Lower leg skin (tissue), 4 donors: ENCODE data around the gene IPMK. TPM values are rescaled to one million over a fixed set of nuclear protein-coding genes. Genes with fewer than 3 reads are reported as not detected.
"Not testable (repeated sequence)": the region's sequence is repeated elsewhere in the genome, so short reads cannot be mapped to it uniquely, and the experiment has no call there.

ENCODE experiments used
- DNase-seq, 2 donors: peaks; one replicate each; pipeline ENCODE4 v3.0.0-alpha.2; 2019; ENCODE audit warnings: low spot score in 2 of 2
- H3K4me3 ChIP-seq: fragments of 200-600 bp; sonication (generic); 2 replicates; pipeline ENCODE4 v1.5.1; 2017; ENCODE audit warnings: mild to moderate bottlenecking, low read depth; ENCODE audit not compliant: poor library complexity, severe bottlenecking
- POLR2A ChIP-seq, 2 donors: fragments of 450-650 bp; IDR thresholded peaks; one replicate each; pipeline ENCODE4 v1.6.1; 2016 to 2017; ENCODE audit warnings: antibody characterized with exemption in 2 of 2, mild to moderate bottlenecking in 1 of 2, moderate library complexity in 1 of 2
- WGBS, 2 donors: methylation state at CpG; one replicate each; pipeline ENCODE4 v1.1.5; 2018; 5-methylcytosine and 5-hydroxymethylcytosine counted together
- intact Hi-C: fragments of 100-400 bp; cut with DNase I; formaldehyde crosslinking; loops from one replicate; pipeline ENCODE4 v1.15.0; 2023; ENCODE audit warnings: low total_unique reads
- total RNA-seq, 4 donors: library from RNA; depleted of rRNA; stranded (reverse); fragments of >200 nt; gene quantifications; one replicate each; pipeline ENCODE4 v1.1.0, GENCODE V29; 2016
- TF ChIP-seq, protein P1 (sequence below), 3 donors: fragments of 450-650 bp; IDR thresholded peaks; one replicate each; pipeline ENCODE4 v1.5.1; 2016; ENCODE audit warnings: antibody characterized with exemption in 3 of 3, mild to moderate bottlenecking in 3 of 3, moderate library complexity in 2 of 3

IPMK gene
- total RNA-seq, 4 donors from 2014 or later, result 8.8 to 13.4 (median 11.0) TPM

DNA sequence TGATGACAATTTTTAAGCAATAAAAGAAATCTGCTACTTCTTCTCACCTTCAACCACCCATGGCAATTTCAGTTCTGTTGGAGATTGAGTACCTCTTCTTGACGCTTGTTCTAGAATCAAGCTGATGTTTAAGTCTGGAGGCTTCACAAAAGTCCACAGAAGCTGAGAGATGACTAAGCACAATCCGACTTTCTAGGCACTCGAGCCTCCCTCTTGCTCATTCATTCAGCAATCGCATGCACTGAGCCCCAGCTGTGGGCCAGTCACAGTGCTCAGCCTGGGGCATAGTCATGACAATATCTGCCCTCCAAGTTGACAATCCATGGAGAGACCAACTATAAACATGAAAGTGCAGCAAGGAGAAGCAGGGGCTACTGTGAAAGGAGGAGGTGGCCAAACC is 103.2 kb downstream of the IPMK start:
- no peak overlapping the region for H3K4me3 ChIP-seq
- intact Hi-C loops, result no loop called here
- no peak for DNase-seq
- TF ChIP-seq, protein P1, sequence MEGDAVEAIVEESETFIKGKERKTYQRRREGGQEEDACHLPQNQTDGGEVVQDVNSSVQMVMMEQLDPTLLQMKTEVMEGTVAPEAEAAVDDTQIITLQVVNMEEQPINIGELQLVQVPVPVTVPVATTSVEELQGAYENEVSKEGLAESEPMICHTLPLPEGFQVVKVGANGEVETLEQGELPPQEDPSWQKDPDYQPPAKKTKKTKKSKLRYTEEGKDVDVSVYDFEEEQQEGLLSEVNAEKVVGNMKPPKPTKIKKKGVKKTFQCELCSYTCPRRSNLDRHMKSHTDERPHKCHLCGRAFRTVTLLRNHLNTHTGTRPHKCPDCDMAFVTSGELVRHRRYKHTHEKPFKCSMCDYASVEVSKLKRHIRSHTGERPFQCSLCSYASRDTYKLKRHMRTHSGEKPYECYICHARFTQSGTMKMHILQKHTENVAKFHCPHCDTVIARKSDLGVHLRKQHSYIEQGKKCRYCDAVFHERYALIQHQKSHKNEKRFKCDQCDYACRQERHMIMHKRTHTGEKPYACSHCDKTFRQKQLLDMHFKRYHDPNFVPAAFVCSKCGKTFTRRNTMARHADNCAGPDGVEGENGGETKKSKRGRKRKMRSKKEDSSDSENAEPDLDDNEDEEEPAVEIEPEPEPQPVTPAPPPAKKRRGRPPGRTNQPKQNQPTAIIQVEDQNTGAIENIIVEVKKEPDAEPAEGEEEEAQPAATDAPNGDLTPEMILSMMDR (IDR thresholded peaks at IDR 0.05), result no peak
- no peak for TF ChIP-seq POLR2A (IDR thresholded peaks at IDR 0.05)
- WGBS, 2 donors, result 73 to 74% methylated on average over 4 of the region's 4 CpGs

DNA sequence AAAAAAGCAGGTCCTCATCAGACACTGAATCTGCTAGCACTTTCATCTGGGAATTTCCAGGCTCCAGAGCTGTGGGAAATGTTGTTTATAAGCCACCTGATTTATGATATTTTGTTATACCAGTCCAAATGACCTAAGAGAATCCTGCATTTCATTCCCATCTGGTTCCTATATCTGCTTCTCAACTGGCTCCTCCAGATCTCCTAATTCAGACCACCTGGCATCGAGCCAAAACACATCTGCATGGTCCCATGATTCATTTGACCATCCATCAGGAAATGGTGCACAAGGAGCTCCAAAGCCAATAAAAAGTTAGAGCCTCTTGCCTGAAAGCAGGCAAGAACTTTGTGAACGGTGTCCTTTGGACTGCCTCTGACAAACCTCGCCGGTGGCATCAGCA is 108.9 kb downstream of the IPMK start:
- DNase-seq, result no peak
- no peak for TF ChIP-seq POLR2A (IDR thresholded peaks at IDR 0.05)
- TF ChIP-seq, protein P1 (IDR thresholded peaks at IDR 0.05), result no peak
- intact Hi-C loops, result no loop called here
- 57 to 58% methylated on average over 4 of the region's 4 CpGs for WGBS, 2 donors
- no peak overlapping the region for H3K4me3 ChIP-seq

- no peak overlapping the region for H3K4me3 ChIP-seq
- intact Hi-C loops, result no loop called here
- 40 to 48% methylated on average over 7 of the region's 7 CpGs for WGBS, 2 donors
- TF ChIP-seq, protein P1 (IDR thresholded peaks at IDR 0.05), result no peak
- no peak for TF ChIP-seq POLR2A (IDR thresholded peaks at IDR 0.05)
- DNase-seq, result peak in 1 of 2 donors; percentile 14
These were observed 110.5 kb downstream of the IPMK start for GRCh38 chr10:58157076-58157766.

GRCh38 chr10:58155941-58156340 is 111.8 kb downstream of the IPMK start:
- intact Hi-C loops, H3K4me3 ChIP-seq, DNase-seq: not testable (repeated sequence)
- WGBS, 2 donors, result 89 to 97% methylated on average over 2 of the region's 2 CpGs

DNA sequence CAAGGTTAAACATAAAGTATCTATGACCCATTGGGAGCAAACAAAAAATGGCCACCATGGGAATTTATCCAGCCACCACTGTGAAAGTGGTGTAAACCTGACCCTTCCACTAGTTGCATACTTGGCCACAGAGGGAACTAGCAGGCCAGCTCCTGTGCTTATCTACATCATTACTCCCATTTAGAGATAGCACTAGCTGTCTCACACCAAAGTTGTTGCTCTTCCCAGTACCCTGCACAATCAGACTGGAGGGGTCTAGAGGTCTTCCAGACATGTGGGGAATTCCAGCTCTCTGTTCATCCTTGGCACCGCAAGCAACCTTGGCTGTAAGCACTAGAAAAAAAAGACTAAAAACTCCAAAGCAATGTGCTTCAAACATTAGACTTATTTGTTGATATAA is 113.9 kb downstream of the IPMK start:
- intact Hi-C loops, result no loop called here
- TF ChIP-seq, protein P1 (IDR thresholded peaks at IDR 0.05), result no peak
- no peak for TF ChIP-seq POLR2A (IDR thresholded peaks at IDR 0.05)
- no peak for DNase-seq
- H3K4me3 ChIP-seq, result no peak overlapping the region
- 57 to 64% methylated on average over 1 of the region's 1 CpG for WGBS, 2 donors

GRCh38 chr10:58152673-58153263 is 114.9 kb downstream of the IPMK start:
- 25 to 27% methylated on average over 8 of the region's 8 CpGs for WGBS, 2 donors
- intact Hi-C loops, result no loop called here
- TF ChIP-seq POLR2A (IDR thresholded peaks at IDR 0.05), result no peak
- TF ChIP-seq, protein P1 (IDR thresholded peaks at IDR 0.05), result no peak
- no peak overlapping the region for H3K4me3 ChIP-seq
- peak in 1 of 2 donors; percentile 14 for DNase-seq
